GM21423 (cell line): ENCODE data around the gene ANTXRL.
"Not testable (repeated sequence)": the region's sequence is repeated elsewhere in the genome, so short reads cannot be mapped to it uniquely, and the experiment has no call there.

Experiments used
- ATAC-seq: cut with Tn5 transposase; IDR thresholded peaks from one replicate; pipeline ENCODE4 v1.9.1; 2021; ENCODE audit warnings: mild to moderate bottlenecking, moderate library complexity; ENCODE audit not compliant: unreplicated experiment

The ANTXRL gene

DNA sequence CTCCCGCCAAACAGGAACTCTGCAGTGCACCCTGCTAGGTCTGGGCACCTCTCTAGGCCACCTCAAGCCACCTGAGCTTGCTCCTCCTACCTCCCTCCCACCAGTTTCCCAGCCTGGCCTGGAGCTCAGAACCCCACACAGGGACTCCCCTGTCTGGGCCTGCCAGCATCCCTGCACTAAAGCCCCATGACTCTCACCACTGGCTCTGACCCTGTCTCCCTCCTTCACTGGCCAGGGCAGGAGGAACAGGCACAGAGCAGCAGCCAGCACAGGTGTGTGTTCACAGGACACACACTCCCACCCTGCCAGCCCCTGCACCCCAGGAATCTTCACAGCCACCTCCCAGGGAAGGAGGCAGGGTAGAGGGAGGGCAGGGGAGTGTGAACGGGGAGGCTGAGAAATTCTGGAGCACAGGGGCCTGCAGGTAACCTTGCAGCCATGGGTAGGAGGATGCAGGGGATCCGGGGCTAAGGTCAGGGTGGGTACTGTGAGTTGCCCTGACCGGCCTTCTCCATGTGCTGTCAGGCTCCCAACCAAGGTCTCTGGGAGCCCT is 13.9 kb upstream of the ANTXRL start:
- ATAC-seq, result no peak

DNA sequence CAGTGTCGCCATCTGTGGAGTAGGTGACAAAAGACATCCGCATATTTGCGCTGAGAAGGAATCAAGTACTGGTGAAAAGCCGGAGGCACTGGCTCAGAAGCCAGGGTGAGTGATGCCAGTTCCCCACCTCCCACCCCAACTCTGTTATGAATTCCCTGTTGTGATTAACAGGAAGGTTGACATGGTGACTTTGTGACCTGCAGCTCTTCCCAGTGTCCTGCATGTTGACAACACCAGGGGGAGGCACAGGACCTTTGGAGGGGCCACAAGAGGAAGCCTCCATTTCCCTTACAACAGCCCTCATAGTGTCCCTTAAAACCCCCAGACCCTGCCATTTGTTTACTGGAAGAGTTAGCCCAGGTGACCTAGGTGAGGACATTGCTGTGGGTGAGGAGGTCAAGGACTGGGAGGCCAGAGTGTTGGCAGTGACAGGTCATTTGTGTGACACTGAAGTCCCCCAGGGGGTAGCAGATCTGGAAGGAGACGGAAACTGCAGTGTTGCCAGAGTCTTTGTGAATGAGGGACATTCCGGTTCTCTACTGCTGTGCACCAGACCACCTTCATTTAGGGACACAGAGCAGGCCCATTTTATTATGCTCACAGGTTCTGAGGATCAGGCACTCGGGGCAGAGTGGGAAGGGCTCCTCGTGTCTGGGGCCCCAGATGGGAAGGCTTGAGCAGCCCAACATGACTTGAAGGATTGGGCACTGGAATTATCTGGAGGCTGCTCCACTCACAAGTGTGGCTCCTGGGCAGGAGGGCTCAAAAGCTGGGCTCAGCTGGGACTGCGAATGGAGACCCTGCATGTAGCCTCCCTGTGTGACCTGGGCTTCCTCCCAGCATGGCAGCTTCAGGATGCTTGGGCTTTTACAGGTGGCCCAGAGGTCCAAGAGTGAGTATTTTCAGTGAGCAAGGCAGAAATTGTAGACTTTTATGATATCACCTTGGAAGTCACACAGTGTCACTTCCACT is 13.0 kb upstream of the ANTXRL start:
- no peak for ATAC-seq

DNA sequence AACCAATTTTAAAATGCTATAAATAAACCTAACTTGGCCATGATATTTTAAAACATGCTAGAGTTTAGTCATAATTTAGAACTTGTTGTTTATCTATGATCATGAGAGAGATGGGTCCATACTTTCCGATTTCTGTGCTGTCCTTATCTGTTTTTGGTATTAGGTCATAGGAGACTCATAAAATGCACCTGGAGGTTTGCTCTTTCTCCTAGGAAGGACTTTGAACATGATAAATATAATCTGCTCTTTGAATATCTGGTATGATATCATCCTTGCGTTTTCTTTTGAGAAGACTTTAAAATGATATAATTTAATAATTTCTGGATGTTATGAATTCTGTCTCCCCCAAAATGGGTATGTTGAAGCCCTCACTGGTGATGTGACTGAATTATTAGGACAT is 9.0 kb upstream of the ANTXRL start:
- ATAC-seq, result no peak

DNA sequence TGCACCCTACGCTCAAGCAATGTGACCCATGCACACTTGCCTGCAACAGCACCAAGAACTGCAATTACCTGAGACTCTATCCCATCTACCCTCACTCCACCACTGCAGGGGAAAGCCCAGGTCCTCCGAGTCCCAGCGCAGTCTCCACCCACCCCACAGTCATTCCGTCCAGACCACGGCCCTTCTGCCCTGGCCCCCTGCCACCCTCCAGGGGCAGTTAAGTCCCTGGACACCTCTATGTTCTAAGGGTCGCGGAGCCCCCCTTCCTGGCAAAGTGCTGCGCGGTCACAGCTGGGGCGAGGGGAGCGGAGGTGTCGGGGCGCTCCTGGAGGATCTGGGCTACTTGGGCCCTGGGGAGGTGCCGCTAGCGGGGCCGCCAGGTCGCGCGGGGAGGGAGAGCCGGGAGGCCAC is 4.4 kb upstream of the ANTXRL start:
- not testable (repeated sequence) for ATAC-seq

DNA sequence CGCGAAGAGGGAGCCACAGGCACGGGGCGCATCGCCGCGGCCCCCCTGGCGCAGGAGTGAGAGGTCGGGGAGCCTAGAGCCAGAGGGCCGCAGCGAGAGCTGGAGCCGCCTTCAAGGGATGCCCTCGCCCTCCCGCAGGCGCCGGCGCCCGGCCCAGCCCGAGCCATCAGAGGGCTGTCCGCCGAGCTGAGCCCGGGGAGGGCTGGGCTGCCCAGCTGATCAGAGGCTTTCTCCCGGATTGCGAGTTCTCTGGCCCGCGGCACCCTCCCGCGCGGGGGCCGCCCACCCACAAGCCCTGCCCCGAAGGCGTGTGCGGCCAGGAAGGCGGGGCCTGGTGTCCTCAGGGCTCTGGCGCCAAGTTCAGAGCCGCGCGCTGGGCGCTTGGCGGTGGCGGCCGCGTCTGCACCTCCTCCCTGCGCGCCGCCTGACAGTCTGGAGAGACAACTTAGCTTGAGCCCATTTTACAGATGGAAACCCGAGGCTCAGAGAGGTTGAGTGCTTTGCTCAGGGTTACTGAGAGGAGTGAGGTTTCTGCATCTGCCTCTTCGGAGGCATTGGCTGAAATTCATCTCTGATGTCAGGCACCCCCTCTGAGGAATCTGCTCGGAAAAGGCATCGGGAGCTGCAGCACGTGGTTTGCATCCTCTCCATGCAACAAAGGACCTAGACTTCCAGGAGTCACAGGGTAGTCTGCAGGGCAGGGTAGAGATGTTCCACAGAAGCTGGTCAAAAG is 3.8 kb upstream of the ANTXRL start:
- ATAC-seq, result no peak

DNA sequence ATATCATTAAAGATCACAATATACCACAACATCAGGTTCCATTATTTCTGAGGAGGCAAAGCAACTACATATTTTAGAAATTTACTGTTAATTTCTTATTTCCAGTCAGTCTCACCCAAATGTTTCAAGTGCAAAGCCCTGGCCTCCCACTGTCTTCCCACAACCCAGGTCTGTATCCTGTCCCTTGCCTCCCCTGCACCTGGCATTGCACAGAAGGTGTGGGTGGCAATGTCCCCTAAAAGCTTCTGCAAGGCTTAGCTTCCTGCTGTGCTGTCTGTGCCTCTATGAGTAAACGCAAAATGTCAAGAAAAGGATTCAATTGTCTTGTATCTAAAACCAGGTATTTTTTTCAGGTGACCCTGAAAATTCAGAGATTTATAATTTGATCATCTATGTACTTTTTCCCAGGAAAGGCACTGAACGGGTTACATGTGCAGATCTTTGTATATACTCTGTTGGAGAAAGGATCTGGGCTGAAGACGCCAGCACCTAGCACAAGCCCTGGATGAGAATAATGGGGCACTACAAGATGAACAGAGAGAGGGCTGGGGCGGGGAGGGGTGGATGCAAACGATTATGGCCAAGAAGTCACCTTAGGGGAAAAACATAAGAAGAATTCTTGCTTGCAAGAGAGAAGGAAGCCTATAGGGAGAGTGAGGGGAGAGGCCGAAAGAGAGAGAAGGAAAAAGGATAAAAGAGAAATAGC is 3.1 kb upstream of the ANTXRL start:
- no peak for ATAC-seq

DNA sequence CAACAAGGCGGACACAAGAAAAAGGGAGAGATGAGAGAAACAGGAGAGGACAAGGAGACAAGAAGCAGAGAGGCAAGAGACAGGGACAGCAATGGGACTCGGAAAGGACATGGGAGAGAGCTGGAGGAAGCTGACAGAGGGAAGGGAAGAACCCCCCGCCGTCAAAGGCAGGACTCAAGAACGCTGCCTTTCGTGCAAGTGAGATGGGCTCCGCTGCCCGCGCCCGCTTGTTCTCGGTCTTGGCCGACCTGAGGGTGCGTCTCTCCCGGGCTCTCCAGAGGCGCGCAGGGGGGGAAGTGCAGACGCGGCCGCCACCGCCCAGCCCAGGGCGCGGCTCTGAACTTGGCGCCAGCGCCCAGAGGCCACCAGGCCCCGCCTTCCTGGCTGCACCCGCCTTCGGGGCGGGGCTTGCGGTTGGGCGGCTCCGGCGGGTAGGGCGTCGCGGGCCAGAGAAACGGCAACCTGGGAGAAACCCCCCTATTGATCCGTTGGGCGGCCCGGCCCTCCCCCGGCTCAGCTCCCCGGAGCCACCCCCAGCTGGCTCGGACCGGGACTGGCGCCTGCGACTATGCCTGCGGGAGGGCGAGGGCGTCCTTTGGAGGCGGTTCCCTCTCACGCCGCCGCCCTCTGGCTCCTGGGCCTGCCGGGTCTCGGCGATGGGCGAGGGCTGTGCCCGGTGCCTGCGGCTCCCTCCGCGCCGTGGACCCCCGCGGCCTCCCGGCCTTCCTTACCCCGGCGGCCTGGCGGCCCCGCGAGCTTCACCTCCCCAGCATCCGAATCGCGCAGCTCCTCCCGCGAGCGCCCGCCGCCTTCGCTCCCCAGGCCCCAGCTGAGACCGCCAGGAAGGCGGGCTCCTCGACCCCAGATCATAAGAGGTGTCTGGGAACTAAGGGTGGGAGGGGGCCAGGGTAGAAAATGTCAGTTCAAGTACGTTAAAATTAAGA is 2.2 kb upstream of the ANTXRL start:
- peak; percentile 93 for ATAC-seq

DNA sequence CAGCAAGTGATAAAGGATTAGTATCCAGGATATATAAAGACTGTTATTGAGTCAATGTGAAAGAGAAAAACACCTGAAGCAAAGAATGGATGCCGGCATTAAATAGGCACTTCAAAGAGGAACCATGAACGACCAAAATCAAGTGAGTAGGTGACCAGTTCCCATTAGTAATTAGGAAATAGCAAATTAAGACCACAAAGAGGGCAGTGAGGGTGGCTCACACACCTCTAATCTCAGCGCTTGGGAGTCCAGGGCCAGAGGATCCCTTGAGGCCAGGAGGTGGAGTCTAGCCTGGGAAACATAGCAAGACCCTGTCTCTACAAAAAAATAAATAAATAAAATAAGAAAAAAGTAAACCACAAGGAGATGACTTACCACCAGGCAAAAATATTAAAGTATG is 1.5 kb upstream of the ANTXRL start:
- ATAC-seq, result no peak

DNA sequence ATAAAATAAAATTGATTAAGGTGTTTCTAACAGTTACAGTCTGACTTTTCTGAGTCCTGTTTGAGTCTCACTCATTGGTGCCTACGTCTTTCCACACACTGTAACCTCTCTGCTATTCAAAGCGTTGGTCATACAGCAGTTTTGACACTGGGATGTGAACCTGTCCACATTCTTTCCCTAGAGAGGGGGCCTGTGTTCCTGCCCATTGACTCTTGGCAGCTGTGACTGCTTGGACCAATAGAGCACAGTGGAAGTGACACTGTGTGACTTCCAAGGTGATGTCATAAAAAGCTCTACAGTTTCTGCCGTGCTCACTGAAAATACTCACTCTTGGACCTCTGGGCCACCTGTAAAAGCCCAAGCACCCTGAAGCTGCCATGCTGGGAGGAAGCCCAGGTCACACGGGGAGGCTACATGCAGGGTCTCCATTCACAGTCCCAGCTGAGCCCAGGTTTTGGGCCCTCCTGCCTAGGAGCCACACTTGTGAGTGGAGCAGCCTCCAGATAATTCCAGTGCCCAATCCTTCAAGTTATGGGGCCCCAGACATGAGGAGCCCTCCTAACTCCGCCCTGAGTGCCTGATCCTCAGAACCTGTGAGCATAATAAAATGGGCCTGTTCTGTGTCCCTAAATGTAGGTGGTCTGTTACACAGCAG is 704 bp upstream of the ANTXRL start:
- ATAC-seq, result no peak

DNA sequence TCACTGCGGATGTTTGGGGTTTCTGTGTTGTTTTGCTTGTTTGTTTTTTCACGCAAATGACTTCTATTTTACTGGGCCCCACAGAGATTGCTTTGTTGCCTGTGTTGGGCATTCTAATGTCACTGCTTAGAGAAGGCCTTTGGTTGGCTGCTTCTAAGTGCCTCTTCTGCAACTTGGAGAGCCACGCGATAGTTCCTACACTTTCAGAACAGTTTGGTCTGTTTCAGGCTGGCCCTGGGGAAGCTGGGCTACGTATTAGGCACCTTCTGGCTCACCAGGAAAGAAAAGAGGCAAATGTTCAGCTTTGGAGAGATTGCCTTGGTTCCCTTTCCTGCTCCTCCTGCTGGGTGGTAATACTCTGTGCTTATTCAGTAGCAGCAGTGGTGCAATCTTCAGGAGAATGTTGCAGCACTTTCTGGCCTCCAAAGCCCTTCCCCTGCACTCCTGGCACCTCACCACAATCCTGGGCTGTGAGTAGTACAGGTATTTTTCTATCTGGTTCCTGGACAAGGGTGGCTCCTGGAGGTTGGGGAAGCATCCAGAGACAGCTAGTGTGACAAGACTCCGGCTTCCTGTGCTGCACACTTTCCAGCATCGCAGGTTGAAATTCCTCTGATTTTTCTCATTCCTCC is 1.2 kb downstream of the ANTXRL start:
- no peak for ATAC-seq

DNA sequence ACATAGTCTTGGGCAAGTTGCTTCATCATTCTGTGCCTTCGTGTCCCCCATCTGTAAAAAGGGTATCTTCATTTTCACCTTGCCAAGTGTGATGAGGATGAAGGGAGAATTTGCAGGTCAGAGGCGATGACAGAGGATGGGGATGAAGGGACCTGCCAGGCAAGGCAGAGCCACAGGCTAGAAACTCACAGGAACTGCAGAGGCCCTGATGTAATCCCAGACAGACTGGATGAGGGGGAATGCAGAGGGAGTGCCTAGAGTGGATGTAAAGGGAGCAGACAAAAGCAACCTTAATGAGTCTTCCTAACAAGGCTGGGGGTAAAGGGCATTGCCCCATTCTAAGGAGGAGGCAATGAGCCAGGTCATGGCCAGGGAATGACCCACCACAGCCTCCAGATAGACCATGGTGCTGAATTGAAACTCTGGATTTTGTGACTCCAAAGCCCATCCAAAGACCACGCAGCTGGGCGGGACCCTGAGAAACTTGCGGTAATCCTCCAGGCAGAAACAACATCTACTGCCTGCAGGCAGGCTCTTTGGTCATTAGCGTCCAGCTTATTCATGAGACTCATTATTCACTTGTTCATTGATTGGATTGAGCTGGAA is 1.9 kb downstream of the ANTXRL start:
- no peak for ATAC-seq

DNA sequence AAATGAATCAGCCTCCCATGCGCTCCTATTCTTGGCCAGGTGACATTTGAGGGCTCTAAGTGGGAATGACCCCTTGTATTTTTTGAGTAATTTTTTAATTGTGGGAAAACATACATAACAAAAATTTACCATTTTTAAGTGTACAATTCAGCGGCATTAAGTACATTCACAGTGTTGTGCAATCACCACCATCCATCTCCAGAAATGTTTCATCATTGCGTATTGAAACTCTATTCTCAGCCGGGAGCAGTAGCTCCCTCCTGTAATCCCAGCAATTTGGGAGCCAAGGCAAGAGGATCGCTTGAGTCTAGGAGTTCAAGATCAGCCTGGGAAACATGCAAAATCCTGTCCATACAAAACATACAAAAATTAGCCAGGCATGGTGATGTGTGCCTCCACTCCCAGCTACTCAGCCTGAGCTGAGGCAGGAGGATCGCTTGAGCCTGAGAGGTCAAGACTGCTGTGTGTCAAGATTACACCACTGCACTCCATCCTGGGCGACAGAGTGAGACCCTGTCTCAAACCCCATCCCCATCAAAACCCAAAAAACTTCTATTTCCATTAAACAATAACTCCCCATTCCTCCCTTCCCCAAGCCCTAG is 2.5 kb downstream of the ANTXRL start:
- ATAC-seq, result no peak

DNA sequence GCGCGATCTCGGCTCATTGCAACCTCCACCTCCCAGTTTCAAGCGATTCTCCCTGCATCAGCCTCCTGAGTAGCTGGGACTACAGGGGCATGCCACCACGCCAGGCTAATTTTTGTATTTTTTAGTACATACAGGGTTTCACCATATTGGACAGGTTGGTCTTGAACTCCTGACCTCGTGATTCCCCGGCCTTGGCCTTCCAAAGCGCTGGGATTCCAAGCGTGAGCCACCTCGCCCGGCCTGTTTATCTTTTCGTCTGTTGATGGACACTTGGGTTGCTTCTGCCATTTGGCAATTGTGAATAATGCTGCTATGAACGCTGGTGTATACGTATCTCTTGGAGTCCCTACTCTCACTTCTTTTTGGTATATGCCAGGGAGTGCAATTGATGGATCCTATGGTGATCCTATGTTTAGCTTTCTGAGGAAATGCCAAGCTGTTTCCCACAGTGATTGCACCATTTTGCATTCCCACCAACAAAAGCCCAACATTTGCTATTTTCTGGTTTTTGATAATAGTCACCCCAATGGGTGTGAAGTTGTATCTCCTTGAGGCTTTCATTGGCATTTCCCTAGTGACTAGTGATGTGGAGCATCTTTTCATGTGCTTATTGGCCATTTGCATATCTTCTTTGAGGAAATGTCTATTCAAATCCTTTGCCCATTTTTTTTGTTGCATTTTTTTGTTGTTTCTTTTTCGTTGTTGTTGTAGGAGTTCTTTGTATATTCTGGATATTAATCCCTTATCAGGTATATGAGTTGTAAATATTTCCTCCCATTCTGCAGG is 3.5 kb downstream of the ANTXRL start:
- no peak for ATAC-seq

DNA sequence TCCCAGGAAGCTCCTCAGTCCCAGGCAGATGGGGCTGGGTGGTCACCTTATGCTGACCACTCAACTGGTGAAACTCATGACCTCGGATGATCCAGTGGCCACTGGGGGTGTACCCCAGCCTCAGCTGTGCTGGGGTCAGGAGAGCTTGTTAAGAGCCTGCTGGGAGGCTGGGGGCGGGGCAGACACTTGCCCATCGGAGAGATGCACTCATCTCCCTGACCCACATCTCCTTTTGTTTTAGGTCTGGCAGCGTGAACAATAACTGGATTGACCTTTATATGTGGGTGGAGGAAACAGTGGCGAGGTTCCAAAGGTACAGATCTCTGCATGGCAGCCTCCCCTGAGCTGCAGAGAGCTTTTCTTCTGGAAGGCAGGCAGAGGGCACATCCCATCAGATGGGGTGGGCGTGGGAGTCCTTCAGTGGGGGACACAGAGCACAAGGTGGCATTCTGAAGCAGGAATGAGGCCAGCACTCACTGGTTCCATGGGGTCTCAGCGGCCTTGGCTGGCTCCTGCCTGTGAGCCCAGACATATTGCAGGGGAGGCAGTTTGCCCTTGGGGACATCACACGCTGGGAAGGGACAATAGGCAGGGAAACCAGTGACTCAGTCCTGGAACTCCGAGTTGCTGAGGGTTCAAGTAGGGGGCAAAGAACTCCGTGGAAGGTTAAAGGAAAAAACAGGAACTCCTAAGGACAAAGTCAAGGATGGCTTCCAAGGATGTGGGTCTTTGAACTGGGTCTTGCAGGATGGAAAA is 5.2 kb downstream of the ANTXRL start:
- no peak for ATAC-seq

DNA sequence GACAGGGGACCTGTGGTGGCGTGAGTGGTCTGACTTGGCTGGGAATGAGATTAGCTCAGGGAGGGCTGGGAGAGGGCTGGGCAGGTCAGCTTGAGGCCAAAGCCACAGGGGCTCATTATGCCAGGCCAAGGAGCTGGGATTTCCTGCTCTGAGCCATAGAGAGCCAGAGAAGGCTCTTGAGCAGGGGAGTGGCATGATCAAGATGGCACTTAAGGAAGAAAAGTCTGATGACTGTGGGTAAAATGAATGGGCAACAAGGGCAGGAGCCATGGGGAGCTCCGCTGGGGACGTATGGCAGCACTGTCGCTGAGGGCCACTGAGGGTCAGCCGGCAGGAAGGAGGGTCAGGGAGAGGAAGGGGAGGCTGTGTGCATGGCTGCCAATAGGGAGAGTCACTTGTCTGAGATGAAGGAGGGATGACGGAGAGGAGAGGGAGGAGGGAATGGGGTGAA is 5.8 kb downstream of the ANTXRL start:
- ATAC-seq, result no peak

DNA sequence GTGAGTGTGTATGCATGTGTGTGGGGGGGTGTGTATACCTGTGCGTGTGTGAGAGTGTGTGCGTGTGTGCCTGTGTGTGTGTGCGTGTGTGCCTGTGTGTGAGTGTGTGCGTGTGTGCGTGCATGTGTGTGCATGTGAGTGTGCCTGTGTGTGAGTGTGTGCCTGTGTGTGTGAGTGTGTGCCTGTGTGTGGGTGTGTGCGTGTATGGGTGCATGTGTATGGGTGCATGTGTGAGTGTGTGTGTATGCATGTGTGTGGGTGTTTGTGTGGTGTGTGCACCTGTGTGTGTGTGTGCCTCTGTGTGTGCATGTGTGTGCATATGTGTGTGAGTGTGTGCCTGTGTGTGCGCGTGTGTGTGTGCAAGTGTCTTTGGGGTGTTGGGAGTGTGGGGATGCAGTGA is 6.4 kb downstream of the ANTXRL start:
- no peak for ATAC-seq
